Measurements from ENCODE around the gene KCNAB2.

Gene KCNAB2

GRCh38 chr1:6029351-6029750 lies 16.3 kb upstream of the KCNAB2 start:
- H3K4me3 ChIP-seq (ENCODE audit: low read depth, low read length), result no peak overlapping the region

DNA sequence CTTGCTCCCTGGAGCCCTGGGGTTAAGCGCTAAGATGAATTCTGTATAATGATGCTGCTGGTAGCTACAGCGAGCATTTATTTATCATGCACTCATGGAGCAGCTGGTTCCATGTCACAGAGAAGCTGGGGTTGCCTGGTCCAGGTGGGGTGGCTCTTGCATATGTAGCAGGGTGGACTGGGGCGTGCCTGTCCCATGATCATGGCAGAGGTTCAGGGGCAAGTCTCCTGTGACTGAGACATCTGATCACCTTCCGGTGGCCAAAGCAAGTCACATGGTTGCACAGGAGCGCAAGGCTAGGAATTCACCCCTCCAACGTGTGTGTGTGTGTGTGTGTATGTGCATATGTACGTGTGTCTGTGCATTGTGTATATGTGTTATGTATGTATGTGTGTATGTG lies 15.6 kb upstream of the KCNAB2 start:
- H3K4me3 ChIP-seq (ENCODE audit: low read depth, low read length), result no peak overlapping the region

GRCh38 chr1:6030547-6031261 lies 15.0 kb upstream of the KCNAB2 start:
- no peak overlapping the region for H3K4me3 ChIP-seq (ENCODE audit: low read depth, low read length)

DNA sequence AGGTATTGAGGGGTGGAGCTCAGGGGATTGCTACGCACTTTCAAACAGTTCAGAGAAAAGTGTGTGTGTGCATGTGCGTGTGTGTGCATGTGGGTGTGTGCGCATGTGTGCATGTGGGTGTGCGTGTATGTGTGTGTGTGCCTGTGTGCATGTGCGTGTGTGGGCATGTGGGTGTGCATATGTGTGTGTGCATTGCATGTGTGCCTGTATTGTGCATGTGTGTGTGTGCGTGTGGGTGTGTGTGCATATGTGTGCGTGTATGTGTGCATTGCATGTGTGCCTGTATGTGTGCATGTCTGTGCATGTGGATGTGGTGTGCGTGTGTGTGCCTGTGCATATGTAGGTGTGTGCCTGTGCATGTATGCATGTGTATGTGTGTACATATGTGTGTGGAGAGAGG lies 12.6 kb upstream of the KCNAB2 start:
- H3K4me3 ChIP-seq (ENCODE audit: low read depth, low read length), result no peak overlapping the region

- no peak overlapping the region for H3K4me3 ChIP-seq (ENCODE audit: low read depth, low read length)
These were observed 11.5 kb upstream of the KCNAB2 start for GRCh38 chr1:6033986-6034749.

- no peak overlapping the region for H3K4me3 ChIP-seq (ENCODE audit: low read depth, low read length)
These were observed 11.0 kb upstream of the KCNAB2 start for GRCh38 chr1:6034750-6035096.

- no peak overlapping the region for H3K4me3 ChIP-seq (ENCODE audit: low read depth, low read length)
These were observed 10.4 kb upstream of the KCNAB2 start for GRCh38 chr1:6035303-6035702.

DNA sequence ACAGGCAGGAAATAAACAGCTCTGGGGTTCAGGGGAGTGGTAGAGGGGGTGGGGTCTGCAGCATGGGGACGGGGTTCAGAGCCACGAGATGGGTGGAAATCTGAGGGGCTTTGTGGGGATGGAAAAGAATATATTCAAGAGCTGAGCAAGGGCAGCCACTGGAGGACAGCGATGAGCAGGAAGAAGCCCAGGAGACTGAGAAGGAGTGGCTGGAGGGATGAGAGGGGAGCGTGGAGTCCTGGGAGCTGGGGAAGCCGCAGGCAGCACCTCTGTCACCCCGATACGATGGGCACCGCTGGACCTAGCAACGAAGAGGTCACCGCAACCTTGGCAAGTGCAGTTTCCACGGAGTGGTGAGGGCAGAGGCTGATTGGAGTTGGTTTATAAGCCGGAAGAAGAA lies 10.0 kb upstream of the KCNAB2 start:
- H3K4me3 ChIP-seq (ENCODE audit: low read depth, low read length), result no peak overlapping the region

- no peak overlapping the region for H3K4me3 ChIP-seq (ENCODE audit: low read depth, low read length)
These were observed 8.3 kb upstream of the KCNAB2 start for GRCh38 chr1:6037338-6037762.

DNA sequence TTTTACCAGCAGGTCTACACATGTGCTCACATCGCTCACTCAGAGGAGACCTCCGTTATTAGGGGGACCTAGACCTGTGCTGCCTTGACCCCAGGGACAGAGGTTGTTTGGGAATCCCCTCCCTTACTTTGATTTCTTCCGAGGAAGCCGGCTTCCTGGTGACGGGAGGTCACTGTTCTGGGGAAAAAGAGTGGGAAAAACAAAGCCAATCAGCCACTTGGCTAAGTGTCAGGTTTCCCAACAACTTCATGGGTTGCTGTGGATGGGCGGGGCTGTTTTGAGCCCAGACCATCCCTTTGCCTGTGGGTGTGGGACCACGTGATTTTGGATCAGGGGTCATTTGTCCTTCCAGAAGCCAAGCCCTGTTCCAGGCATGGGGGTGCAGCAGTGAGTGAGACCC lies 7.1 kb upstream of the KCNAB2 start:
- no peak overlapping the region for H3K4me3 ChIP-seq (ENCODE audit: low read depth, low read length)

DNA sequence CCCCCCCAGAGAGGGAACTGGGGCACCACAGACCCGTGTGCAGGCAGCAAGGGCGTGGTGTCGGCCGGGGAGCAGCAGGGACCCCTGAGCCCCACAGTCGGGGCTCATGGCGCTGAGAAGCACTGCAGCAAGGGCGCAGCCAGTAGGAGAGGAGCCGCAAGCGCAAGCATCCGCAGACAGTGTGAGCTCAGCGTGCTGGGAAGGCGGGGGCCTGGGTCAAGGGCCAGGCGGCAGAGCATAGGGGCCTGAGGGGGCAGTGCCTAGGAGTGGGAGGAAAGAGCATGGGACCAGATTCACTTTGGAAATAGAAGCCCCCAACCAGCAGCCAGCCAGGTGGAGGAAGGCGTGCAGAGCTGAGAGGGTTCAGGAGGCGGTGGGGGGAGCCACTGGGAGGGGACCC lies 6.7 kb upstream of the KCNAB2 start:
- H3K4me3 ChIP-seq (ENCODE audit: low read depth, low read length), result no peak overlapping the region

DNA sequence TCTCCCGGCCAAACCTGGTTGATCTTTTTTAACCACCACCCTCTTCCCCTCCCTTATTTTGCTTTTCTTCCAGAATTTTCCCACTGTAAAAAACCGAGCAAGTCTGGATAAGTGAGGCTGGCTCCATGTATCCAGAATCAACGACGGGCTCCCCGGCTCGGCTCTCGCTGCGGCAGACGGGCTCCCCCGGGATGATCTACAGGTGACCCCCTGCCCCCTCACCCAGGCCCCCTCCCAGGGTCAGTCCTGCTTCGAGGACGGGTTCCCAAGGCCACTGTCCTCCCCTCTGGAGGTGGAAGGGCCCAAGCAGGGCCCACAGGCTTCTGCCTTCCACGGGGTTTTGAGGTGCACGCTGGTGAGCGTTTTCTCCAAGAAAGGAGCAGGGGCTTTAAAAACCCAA lies 5.2 kb upstream of the KCNAB2 start:
- no peak overlapping the region for H3K4me3 ChIP-seq (ENCODE audit: low read depth, low read length)

- no peak overlapping the region for H3K4me3 ChIP-seq (ENCODE audit: low read depth, low read length)
These were observed 4.8 kb upstream of the KCNAB2 start for GRCh38 chr1:6040861-6041415.

DNA sequence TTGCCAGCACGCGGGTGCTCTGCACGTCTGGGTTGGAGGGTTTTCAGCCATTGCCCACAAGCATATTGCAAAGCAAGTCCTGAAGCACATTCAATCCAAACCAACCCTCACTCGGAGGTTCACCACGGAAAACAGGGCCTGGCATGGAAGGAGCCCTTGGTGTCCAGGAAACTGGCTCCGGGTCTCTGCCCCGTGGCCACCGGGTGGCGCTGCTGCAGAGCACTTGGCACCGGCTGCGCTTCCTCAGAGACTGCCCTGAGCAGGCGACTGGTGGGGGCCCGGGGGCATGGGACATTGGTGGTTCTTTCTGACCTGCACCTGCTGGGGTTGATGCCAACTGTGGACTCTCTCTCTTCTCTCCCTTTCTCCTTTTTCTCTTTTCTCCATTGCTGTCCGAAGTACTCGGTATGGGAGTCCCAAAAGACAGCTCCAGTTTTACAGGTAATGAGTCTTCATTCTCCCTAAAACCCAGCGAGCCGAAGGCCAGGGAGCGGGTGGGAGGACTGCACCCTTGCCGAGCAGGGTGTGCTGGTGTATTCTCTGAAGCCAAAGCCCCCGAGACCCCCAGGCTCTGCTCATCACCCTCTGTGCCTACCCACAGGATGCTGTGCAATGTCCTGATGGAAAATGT lies 4.1 kb upstream of the KCNAB2 start:
- H3K4me3 ChIP-seq (ENCODE audit: low read depth, low read length), result no peak overlapping the region

DNA sequence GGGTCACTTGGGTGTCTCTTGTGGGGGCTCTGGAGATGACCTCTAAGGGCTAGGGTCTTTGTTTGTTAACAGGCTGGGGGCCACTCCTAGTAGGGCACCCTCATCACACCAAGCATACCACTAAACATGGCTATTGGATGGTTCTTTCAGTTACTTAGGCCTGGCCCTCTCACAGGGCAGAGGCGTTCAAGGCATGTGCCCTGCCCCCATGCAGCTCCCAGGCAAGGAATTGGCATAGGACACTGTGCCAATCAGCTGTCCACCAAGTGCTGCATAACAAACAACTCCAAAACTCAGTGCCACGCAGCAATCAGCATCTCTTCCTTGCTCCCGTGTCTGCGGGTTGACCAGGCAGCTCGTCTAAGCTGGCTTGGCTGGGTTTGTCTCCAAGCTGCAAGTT lies 2.1 kb upstream of the KCNAB2 start:
- H3K4me3 ChIP-seq (ENCODE audit: low read depth, low read length), result no peak overlapping the region

DNA sequence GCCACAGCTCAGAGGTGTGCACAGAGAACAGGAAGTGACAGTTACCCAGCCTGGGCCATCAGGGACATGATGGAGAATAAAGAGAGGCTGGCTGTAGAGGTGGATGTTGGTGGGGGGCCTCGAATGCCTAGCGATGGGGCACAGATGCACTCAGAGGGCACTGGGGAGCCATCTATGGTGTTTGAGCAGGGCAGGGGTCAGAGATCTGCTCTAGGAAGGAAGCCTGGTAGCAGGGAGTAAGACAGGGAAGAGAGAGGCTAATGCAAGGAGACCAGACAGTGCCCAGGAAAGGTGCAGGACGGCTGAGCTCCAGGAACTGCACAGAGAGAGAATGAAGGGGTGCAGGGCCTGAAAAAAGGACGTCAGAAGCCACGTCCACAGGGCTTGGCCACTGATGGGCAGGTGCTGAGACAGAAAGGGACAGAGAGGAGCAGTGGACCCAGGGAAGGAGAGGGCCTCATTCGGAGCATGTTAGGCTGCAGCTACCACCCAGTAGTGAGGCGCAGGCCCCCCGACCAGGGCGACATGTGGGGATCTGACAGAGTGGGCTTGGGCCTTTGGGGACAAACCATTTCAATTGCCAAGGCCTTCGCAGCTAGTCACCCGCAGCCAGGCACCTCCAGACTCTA lies 1.1 kb upstream of the KCNAB2 start:
- H3K4me3 ChIP-seq (ENCODE audit: low read depth, low read length), result no peak overlapping the region

DNA sequence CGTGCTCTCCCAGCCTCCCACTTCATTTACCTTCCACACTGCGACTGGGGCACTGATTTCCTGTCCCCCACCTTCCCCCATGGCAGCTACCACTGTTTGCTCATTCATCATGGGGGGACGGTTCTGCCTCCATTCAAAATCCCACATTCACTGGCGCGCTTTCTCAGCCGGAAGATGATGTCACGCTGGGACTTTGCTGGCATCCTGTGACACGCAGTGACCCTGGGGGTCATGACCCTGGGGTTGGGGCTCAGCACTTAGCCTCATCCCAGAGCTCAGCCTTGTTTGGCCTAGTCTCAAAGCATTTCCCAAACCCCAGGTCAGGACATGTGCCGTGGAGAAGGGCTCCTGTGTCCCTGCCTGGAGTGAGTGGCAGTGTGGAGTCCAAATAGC lies 582 bp upstream of the KCNAB2 start:
- H3K4me3 ChIP-seq (ENCODE audit: low read depth, low read length), result no peak overlapping the region

DNA sequence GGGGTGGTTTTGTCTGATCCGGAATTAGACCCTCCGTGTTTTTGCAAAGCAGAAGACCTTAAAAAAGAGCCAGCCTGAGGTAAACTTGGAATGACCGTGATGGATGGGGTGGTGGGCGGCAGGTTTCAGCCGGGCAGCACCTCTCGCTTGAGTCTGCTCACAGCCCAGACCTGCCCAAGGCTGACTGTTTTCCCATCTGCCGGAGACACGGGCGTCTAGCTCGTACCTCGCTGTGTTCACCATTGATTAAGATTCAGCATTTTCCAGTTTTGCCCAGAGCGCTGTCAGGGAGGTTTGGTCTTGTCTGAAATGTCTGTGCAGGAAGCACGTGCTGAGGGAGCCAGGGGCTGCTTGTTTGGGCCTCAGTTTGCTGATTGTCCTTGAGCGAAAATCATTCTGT lies 591 bp downstream of the KCNAB2 start:
- no peak overlapping the region for H3K4me3 ChIP-seq (ENCODE audit: low read depth, low read length)

GRCh38 chr1:6048179-6048867 lies 2.6 kb downstream of the KCNAB2 start:
- H3K4me3 ChIP-seq (ENCODE audit: low read depth, low read length), result no peak overlapping the region

DNA sequence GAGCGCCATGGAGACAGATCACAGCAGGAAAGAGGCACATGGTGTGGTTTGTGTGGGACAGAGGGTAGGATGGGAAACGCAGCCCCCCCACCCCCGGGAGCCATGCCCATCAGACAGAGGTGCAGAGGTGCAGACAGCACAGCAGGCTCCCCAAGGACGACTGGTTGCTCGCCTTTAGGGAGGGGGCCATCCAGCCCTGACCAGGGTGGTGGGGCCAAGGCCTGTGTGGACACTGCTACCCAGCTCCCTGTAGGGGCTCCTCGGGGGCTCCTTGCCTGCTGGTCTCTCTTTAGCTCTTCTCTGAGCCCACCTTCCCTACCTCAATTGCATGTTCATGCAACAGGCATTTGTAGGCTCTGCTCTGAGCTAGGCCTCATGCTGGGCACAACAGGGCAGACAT lies 3.7 kb downstream of the KCNAB2 start:
- no peak overlapping the region for H3K4me3 ChIP-seq (ENCODE audit: low read depth, low read length)

GRCh38 chr1:6051423-6051822 lies 5.7 kb downstream of the KCNAB2 start:
- H3K4me3 ChIP-seq (ENCODE audit: low read depth, low read length), result no peak overlapping the region
